Suprapubic skin (tissue), 3 donors: ENCODE data around the gene ANKRD11.

Experiments used
- EP300 ChIP-seq: sonication (generic); formaldehyde crosslinking; IDR thresholded peaks from one replicate; pipeline ENCODE4 v1.6.1; 2017; ENCODE audit warnings: antibody characterized with exemption
- TF ChIP-seq, protein P1 (sequence below), 2 donors: fragments of 200-600 bp in 1 of 2; fragments of 450-650 bp in 1 of 2; sonication (generic) in 1 of 2; IDR thresholded peaks; one replicate each; pipeline ENCODE4 v1.5.1; 2016 to 2019; ENCODE audit warnings: antibody characterized with exemption in 2 of 2, mild to moderate bottlenecking in 1 of 2, moderate library complexity in 1 of 2

DNA sequence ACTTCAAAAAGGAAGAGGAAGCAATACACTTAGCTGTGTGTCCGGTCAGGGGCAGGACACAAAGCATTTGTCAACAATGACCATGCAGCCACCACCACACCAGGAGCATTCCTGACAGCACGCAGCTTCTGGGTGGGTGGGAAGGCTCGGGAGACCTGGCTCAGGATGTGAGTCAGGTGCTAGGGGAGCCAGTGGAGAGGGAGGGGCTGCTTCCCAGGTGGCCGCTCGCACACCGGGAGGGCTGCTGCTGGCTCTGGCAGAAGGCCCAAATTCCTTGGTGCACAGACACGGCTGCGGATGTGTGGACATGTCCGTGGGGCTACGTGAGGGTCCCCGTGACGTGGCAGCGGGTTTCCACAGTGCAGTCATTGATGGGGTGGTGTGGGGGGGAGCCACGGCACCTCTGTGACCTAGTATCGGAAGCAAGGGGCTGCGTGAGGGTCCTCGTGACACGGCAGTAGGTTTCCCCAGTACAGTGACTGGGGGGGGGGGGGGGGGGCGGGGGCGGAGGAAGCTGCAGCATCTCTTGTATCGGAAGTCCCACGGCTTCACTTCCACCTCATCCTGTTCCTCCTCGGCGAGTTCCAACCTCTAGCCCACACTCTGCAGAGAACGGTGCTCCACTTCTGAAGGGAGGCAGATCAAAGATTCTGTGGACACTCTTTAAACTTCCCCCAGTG, 160.0 kb downstream of the ANKRD11 start:
- no peak for TF ChIP-seq EP300
- TF ChIP-seq, protein P1, sequence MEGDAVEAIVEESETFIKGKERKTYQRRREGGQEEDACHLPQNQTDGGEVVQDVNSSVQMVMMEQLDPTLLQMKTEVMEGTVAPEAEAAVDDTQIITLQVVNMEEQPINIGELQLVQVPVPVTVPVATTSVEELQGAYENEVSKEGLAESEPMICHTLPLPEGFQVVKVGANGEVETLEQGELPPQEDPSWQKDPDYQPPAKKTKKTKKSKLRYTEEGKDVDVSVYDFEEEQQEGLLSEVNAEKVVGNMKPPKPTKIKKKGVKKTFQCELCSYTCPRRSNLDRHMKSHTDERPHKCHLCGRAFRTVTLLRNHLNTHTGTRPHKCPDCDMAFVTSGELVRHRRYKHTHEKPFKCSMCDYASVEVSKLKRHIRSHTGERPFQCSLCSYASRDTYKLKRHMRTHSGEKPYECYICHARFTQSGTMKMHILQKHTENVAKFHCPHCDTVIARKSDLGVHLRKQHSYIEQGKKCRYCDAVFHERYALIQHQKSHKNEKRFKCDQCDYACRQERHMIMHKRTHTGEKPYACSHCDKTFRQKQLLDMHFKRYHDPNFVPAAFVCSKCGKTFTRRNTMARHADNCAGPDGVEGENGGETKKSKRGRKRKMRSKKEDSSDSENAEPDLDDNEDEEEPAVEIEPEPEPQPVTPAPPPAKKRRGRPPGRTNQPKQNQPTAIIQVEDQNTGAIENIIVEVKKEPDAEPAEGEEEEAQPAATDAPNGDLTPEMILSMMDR (IDR thresholded peaks at IDR 0.05) = no peak
